ENCODE data around the gene NXPH1. TPM values are rescaled to one million over a fixed set of nuclear protein-coding genes. Genes with fewer than 3 reads are reported as not detected.

The NXPH1 gene
- total and polyA plus RNA-seq, 9 of the 15 experiments (the other 6 are each of a cell fraction or from before 2014, with no cell fraction given), result 0.16 TPM; not detected in 8

DNA sequence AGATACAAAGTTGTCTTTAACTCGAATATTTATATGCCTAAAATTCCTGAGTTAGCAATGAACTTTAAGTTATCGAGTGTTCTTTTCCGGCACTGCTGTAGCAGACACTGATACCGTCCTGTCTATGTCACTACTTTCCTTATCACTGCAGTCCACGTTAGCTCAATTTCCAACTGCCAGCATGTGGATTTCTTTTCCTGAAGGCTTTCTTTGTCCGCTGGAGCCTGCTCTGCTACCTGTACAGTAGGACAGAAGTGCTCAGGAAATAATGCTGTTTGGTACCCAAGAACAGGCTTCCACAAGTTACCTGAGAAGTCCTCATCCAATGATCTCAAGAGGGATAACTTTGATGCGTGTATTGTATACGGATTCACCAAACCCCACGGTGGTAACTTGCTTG is 329.4 kb downstream of the NXPH1 start (continued):
- peak; percentile 32 to 34 for TF ChIP-seq NCOA2 (IDR thresholded peaks at IDR 0.05; ENCODE audit: partially characterized antibody in 2 of 2)
- no peak for TF ChIP-seq STAG1 (CRISPR knock-in tag; IDR thresholded peaks at IDR 0.05; ENCODE audit: borderline replicate concordance)
- TF ChIP-seq U2AF1 (optimal IDR thresholded peaks at IDR 0.05; ENCODE audit: low read depth, low read length), result peak; percentile 44
- TF ChIP-seq HNRNPUL1 (IDR thresholded peaks at IDR 0.05; ENCODE audit: low read length), result no peak
- TF ChIP-seq SOX6 (IDR thresholded peaks at IDR 0.05), result peak; percentile 83
- TF ChIP-seq, protein P1, sequence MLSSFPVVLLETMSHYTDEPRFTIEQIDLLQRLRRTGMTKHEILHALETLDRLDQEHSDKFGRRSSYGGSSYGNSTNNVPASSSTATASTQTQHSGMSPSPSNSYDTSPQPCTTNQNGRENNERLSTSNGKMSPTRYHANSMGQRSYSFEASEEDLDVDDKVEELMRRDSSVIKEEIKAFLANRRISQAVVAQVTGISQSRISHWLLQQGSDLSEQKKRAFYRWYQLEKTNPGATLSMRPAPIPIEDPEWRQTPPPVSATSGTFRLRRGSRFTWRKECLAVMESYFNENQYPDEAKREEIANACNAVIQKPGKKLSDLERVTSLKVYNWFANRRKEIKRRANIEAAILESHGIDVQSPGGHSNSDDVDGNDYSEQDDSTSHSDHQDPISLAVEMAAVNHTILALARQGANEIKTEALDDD (IDR thresholded peaks at IDR 0.05), result peak; percentile 31
- TF ChIP-seq, protein P2, sequence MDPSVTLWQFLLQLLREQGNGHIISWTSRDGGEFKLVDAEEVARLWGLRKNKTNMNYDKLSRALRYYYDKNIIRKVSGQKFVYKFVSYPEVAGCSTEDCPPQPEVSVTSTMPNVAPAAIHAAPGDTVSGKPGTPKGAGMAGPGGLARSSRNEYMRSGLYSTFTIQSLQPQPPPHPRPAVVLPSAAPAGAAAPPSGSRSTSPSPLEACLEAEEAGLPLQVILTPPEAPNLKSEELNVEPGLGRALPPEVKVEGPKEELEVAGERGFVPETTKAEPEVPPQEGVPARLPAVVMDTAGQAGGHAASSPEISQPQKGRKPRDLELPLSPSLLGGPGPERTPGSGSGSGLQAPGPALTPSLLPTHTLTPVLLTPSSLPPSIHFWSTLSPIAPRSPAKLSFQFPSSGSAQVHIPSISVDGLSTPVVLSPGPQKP (CRISPR knock-in tag; IDR thresholded peaks at IDR 0.05), result no peak
- TF ChIP-seq ZKSCAN8 (CRISPR knock-in tag; IDR thresholded peaks at IDR 0.05), result no peak
- peak; percentile 80 for TF ChIP-seq TAF1 (IDR thresholded peaks at IDR 0.05; ENCODE audit: control insufficient read depth, extremely low read depth, insufficient read depth, low read length, severe bottlenecking)
- TF ChIP-seq CEBPG (CRISPR knock-in tag; IDR thresholded peaks at IDR 0.05), result no peak
- no peak for TF ChIP-seq CEBPG (tag; conservative IDR thresholded peaks at IDR 0.05 in 1 of 2, IDR thresholded peaks at IDR 0.05 in 1 of 2)
- TF ChIP-seq TEAD2 (tag; IDR thresholded peaks at IDR 0.05), result no peak
- peak; percentile 82; the same call in 1 of the 2 replicates for TF ChIP-seq SMARCC2 (IDR thresholded peaks at IDR 0.05; ENCODE audit: low read depth)
- TF ChIP-seq HNRNPK (IDR thresholded peaks at IDR 0.05; ENCODE audit: low read depth, low read length, poor library complexity, severe bottlenecking), result no peak
- no peak for TF ChIP-seq ZNF589 (CRISPR knock-in tag; IDR thresholded peaks at IDR 0.05; ENCODE audit: low read depth)
- TF ChIP-seq, protein P3, sequence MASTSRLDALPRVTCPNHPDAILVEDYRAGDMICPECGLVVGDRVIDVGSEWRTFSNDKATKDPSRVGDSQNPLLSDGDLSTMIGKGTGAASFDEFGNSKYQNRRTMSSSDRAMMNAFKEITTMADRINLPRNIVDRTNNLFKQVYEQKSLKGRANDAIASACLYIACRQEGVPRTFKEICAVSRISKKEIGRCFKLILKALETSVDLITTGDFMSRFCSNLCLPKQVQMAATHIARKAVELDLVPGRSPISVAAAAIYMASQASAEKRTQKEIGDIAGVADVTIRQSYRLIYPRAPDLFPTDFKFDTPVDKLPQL (IDR thresholded peaks at IDR 0.05; ENCODE audit: extremely low read depth, insufficient read length), result no peak
- TF ChIP-seq ASH1L (IDR thresholded peaks at IDR 0.05; ENCODE audit: borderline replicate concordance, low read depth, partially characterized antibody), result no peak
- no peak for TF ChIP-seq SNRNP70 (optimal IDR thresholded peaks at IDR 0.05; ENCODE audit: low read depth, low read length)
- TF ChIP-seq, protein P4, sequence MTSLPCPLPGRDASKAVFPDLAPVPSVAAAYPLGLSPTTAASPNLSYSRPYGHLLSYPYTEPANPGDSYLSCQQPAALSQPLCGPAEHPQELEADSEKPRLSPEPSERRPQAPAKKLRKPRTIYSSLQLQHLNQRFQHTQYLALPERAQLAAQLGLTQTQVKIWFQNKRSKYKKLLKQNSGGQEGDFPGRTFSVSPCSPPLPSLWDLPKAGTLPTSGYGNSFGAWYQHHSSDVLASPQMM (CRISPR knock-in tag; IDR thresholded peaks at IDR 0.05), result no peak
- no peak for TF ChIP-seq ZFP30 (CRISPR knock-in tag; IDR thresholded peaks at IDR 0.05; ENCODE audit: borderline replicate concordance)
- no peak for TF ChIP-seq TAF7 (tag; IDR thresholded peaks at IDR 0.05)
- no peak for TF ChIP-seq NFXL1 (CRISPR knock-in tag; IDR thresholded peaks at IDR 0.05)
- TF ChIP-seq GATA2 (CRISPR knock-in tag; IDR thresholded peaks at IDR 0.05), result peak; percentile 74
- TF ChIP-seq, protein P5, sequence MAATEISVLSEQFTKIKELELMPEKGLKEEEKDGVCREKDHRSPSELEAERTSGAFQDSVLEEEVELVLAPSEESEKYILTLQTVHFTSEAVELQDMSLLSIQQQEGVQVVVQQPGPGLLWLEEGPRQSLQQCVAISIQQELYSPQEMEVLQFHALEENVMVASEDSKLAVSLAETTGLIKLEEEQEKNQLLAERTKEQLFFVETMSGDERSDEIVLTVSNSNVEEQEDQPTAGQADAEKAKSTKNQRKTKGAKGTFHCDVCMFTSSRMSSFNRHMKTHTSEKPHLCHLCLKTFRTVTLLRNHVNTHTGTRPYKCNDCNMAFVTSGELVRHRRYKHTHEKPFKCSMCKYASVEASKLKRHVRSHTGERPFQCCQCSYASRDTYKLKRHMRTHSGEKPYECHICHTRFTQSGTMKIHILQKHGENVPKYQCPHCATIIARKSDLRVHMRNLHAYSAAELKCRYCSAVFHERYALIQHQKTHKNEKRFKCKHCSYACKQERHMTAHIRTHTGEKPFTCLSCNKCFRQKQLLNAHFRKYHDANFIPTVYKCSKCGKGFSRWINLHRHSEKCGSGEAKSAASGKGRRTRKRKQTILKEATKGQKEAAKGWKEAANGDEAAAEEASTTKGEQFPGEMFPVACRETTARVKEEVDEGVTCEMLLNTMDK (IDR thresholded peaks at IDR 0.05; ENCODE audit: borderline replicate concordance, insufficient read depth, low read depth, low read length, poor library complexity, severe bottlenecking), result no peak
- no peak for TF ChIP-seq NFRKB (IDR thresholded peaks at IDR 0.05; ENCODE audit: low read depth)
